Measurements from ENCODE around the gene STMN1. TPM values are rescaled to one million over a fixed set of nuclear protein-coding genes. Genes with fewer than 3 reads are reported as not detected.

Gene STMN1
- total and polyA plus RNA-seq, 9 of the 15 experiments (the other 6 are each of a cell fraction or from before 2014, with no cell fraction given): 269 to 2,153 (median 595) TPM

DNA sequence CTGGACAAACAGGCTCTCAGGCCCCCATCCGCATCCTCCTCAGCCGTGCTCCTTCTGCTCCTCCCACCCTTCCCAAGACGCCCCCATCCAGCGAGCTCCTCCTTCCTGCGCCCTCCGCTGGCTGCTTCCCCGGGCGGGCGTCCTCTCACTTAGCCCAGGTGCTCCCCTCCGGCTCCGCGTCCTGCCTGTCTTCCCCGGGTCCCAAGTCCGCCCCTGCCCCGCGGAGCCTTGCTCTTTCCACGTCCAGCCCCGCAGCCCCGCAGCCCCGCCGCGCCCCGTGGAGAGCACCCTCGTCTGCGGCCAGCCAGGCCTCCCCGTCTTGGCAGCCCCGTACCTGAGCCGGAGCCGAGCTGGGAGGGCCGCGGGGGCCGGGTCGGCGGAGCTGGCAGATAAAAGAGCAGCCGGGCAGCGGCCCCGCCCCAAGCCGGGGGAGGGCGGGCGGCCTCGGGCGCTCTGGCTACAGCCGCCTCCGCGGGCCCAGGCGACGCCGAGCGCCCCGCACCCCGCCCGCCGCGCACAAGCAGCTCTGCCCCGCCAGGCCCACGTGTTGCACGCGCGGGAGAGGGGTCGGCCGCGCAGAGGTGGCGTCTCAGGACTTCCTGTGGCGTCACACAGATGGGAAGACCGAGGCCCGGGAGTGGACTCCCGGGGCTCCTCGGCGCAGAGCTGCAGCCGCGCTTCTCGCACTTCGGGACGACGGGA is 30.9 kb downstream of the STMN1 start, which contains the start of gene PAQR7 (continued):
- TF ChIP-seq ZNF76 (CRISPR knock-in tag; IDR thresholded peaks at IDR 0.05; ENCODE audit: borderline replicate concordance): 0 out of 2 replicates have a peak, but pooled peaks have one; percentile 62
- TF ChIP-seq FOXJ3 (CRISPR knock-in tag; IDR thresholded peaks at IDR 0.05): no peak
- TF ChIP-seq LARP7 (IDR thresholded peaks at IDR 0.05): peak; percentile 84
- no peak for TF ChIP-seq MTA2 (IDR thresholded peaks at IDR 0.05; ENCODE audit: low read depth)
- TF ChIP-seq, protein P1, sequence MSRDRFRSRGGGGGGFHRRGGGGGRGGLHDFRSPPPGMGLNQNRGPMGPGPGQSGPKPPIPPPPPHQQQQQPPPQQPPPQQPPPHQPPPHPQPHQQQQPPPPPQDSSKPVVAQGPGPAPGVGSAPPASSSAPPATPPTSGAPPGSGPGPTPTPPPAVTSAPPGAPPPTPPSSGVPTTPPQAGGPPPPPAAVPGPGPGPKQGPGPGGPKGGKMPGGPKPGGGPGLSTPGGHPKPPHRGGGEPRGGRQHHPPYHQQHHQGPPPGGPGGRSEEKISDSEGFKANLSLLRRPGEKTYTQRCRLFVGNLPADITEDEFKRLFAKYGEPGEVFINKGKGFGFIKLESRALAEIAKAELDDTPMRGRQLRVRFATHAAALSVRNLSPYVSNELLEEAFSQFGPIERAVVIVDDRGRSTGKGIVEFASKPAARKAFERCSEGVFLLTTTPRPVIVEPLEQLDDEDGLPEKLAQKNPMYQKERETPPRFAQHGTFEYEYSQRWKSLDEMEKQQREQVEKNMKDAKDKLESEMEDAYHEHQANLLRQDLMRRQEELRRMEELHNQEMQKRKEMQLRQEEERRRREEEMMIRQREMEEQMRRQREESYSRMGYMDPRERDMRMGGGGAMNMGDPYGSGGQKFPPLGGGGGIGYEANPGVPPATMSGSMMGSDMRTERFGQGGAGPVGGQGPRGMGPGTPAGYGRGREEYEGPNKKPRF (IDR thresholded peaks at IDR 0.05; ENCODE audit: low read depth, low read length): no peak
- TF ChIP-seq, protein P2, sequence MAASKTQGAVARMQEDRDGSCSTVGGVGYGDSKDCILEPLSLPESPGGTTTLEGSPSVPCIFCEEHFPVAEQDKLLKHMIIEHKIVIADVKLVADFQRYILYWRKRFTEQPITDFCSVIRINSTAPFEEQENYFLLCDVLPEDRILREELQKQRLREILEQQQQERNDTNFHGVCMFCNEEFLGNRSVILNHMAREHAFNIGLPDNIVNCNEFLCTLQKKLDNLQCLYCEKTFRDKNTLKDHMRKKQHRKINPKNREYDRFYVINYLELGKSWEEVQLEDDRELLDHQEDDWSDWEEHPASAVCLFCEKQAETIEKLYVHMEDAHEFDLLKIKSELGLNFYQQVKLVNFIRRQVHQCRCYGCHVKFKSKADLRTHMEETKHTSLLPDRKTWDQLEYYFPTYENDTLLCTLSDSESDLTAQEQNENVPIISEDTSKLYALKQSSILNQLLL (CRISPR knock-in tag; IDR thresholded peaks at IDR 0.05; ENCODE audit: borderline replicate concordance): no peak
- no peak for TF ChIP-seq SAP30 (IDR thresholded peaks at IDR 0.05; ENCODE audit: borderline replicate concordance, insufficient read depth, low read depth, low read length, poor library complexity, severe bottlenecking)
- no peak for TF ChIP-seq HNRNPUL1 (IDR thresholded peaks at IDR 0.05; ENCODE audit: low read length)
- TF ChIP-seq, protein P3, sequence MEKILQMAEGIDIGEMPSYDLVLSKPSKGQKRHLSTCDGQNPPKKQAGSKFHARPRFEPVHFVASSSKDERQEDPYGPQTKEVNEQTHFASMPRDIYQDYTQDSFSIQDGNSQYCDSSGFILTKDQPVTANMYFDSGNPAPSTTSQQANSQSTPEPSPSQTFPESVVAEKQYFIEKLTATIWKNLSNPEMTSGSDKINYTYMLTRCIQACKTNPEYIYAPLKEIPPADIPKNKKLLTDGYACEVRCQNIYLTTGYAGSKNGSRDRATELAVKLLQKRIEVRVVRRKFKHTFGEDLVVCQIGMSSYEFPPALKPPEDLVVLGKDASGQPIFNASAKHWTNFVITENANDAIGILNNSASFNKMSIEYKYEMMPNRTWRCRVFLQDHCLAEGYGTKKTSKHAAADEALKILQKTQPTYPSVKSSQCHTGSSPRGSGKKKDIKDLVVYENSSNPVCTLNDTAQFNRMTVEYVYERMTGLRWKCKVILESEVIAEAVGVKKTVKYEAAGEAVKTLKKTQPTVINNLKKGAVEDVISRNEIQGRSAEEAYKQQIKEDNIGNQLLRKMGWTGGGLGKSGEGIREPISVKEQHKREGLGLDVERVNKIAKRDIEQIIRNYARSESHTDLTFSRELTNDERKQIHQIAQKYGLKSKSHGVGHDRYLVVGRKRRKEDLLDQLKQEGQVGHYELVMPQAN (IDR thresholded peaks at IDR 0.05; ENCODE audit: borderline replicate concordance): peak; percentile 9; the same call in 1 of the 2 replicates
- TF ChIP-seq KLF16 (IDR thresholded peaks at IDR 0.05): no peak
- TF ChIP-seq, protein P4, sequence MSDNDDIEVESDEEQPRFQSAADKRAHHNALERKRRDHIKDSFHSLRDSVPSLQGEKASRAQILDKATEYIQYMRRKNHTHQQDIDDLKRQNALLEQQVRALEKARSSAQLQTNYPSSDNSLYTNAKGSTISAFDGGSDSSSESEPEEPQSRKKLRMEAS (CRISPR knock-in tag; IDR thresholded peaks at IDR 0.05): peak; percentile 98
- no peak for TF ChIP-seq MAFK (IDR thresholded peaks at IDR 0.05; ENCODE audit: low read length)
- TF ChIP-seq, protein P5, sequence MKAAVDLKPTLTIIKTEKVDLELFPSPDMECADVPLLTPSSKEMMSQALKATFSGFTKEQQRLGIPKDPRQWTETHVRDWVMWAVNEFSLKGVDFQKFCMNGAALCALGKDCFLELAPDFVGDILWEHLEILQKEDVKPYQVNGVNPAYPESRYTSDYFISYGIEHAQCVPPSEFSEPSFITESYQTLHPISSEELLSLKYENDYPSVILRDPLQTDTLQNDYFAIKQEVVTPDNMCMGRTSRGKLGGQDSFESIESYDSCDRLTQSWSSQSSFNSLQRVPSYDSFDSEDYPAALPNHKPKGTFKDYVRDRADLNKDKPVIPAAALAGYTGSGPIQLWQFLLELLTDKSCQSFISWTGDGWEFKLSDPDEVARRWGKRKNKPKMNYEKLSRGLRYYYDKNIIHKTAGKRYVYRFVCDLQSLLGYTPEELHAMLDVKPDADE (conservative IDR thresholded peaks at IDR 0.05; ENCODE audit: control insufficient read depth, low read depth, low read length): peak; percentile 68
- TF ChIP-seq, protein P6, sequence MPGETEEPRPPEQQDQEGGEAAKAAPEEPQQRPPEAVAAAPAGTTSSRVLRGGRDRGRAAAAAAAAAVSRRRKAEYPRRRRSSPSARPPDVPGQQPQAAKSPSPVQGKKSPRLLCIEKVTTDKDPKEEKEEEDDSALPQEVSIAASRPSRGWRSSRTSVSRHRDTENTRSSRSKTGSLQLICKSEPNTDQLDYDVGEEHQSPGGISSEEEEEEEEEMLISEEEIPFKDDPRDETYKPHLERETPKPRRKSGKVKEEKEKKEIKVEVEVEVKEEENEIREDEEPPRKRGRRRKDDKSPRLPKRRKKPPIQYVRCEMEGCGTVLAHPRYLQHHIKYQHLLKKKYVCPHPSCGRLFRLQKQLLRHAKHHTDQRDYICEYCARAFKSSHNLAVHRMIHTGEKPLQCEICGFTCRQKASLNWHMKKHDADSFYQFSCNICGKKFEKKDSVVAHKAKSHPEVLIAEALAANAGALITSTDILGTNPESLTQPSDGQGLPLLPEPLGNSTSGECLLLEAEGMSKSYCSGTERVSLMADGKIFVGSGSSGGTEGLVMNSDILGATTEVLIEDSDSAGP (CRISPR knock-in tag; IDR thresholded peaks at IDR 0.05): no peak; the same call in 1 of the 2 replicates
- no peak for TF ChIP-seq RBM14 (IDR thresholded peaks at IDR 0.05; ENCODE audit: borderline replicate concordance, insufficient read depth, low read depth, low read length)
- TF ChIP-seq IRF2 (CRISPR knock-in tag; IDR thresholded peaks at IDR 0.05): peak; percentile 79; the same call in 1 of the 2 replicates
- TF ChIP-seq FOS (IDR thresholded peaks at IDR 0.05; ENCODE audit: extremely low read depth, insufficient read length): no peak
- TF ChIP-seq MTF1 (CRISPR knock-in tag; IDR thresholded peaks at IDR 0.05; ENCODE audit: borderline replicate concordance): no peak
